ENCODE results near the gene SLC19A2. TPM values are rescaled to one million over a fixed set of nuclear protein-coding genes. Genes with fewer than 3 reads are reported as not detected.

Gene SLC19A2
- total RNA-seq, 4 donors from 2014 or later: 2.8 to 20.2 (median 14.9) TPM

DNA sequence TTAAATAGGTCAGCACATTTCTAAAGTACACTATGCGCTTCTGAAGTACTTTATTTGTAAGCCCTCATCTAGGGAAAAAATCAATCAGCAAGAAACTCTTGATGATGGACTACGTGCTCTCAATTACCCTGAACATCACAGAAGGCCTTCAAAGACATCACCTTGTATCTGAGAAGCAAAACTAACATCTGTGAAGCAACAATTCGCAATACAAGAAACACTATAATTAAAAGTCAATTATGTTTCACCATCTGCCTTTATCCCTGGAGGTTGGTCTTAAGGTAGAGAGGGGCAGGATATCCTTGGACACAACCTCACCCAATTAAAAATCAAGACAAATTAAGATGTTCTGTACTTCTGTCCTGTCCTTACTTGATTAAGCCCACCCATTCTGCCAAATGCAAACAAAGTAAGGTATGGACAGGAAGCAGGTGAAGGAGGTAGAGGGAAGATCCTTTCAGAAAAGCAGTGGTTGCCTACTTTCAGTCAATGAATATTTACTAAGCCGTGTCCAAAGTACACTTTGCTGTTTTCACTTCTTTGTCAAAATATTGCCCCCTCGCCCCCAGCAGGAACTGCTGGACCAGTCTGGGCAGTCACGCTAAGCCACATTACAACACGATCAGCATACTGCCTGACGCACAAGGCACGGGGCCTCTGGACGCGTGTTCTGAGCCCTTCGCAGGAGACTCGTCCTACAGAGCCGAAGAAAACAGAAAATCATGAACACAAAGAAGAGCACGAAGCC is 887 bp downstream of the SLC19A2 start:
- Histone ChIP-seq H3K9me3 (no peaks in the 10 kb centered on the region), H3K4me1 (peaks cover 0 to 37% (median 24%) of the 10 kb centered on the region in 4 donors), H3K27me3 (no peaks in the 10 kb centered on the region), H3K4me3 (peak overlapping the region; percentile 70 to 97 (median 90)), H3K27ac (peak overlapping the region; percentile 97 to 99 (median 98)), H3K36me3 (no peaks in the 10 kb centered on the region)
- in situ Hi-C loops (cut with MboI; ENCODE audit: low pct_ligation_motif_present in 1 of 4, low pct_unique_long_range_greater_than_20kb in 1 of 4, low sequenced_read_pairs in 3 of 4): loop anchor here in 1 of 4 donors (10.0 kb wide), 1 partner anchor 60 kb away; no protein-coding TSS in a partner anchor
- peak; percentile 57 for DNase-seq
- no peak for TF ChIP-seq POLR2AphosphoS5 (IDR thresholded peaks at IDR 0.05)
- no peak for TF ChIP-seq EP300 (IDR thresholded peaks at IDR 0.05; ENCODE audit: low read depth)
- no peak for TF ChIP-seq POLR2A (IDR thresholded peaks at IDR 0.05)
- TF ChIP-seq, protein P1, sequence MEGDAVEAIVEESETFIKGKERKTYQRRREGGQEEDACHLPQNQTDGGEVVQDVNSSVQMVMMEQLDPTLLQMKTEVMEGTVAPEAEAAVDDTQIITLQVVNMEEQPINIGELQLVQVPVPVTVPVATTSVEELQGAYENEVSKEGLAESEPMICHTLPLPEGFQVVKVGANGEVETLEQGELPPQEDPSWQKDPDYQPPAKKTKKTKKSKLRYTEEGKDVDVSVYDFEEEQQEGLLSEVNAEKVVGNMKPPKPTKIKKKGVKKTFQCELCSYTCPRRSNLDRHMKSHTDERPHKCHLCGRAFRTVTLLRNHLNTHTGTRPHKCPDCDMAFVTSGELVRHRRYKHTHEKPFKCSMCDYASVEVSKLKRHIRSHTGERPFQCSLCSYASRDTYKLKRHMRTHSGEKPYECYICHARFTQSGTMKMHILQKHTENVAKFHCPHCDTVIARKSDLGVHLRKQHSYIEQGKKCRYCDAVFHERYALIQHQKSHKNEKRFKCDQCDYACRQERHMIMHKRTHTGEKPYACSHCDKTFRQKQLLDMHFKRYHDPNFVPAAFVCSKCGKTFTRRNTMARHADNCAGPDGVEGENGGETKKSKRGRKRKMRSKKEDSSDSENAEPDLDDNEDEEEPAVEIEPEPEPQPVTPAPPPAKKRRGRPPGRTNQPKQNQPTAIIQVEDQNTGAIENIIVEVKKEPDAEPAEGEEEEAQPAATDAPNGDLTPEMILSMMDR (IDR thresholded peaks at IDR 0.05): no peak
- 11 to 23% methylated on average over 7 to 15 of the region's 15 CpGs for WGBS, 2 donors (ENCODE audit: low coverage in 1 of 2)
- intact Hi-C loops (cut with DNase I; ENCODE audit: low total_unique reads): no loop called here

DNA sequence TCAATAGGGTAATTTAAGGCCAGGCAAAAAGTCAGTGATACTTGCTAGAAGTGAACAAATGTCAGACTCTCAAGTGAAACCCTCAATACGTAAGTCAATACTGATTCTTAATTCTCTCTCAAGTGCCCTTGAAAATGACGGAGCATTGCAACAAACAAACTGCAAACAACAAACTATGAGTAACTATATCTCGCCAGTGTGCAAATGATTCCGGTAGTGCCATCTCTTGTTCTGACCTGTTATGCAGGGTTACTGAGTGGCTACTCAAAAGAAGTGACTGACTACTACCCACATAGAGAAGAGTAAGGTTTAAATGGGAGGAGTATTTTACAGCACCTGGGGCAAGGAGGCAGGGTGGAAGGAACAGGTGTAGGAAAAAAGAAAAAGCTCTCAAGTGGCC is 1.6 kb downstream of the SLC19A2 start:
- TF ChIP-seq EP300 (IDR thresholded peaks at IDR 0.05; ENCODE audit: low read depth) (no peak), POLR2A (IDR thresholded peaks at IDR 0.05) (no peak), POLR2AphosphoS5 (IDR thresholded peaks at IDR 0.05) (no peak)
- TF ChIP-seq, protein P1 (IDR thresholded peaks at IDR 0.05): no peak
- Histone ChIP-seq H3K4me1 (peaks cover 0 to 37% (median 24%) of the 10 kb centered on the region in 4 donors), H3K9me3 (no peaks in the 10 kb centered on the region), H3K4me3 (peak overlapping the region in 3 of 4 donors; percentile 70 to 97 (median 87)), H3K27ac (peak overlapping the region; percentile 97 to 99 (median 98)), H3K27me3 (no peaks in the 10 kb centered on the region), H3K36me3 (no peaks in the 10 kb centered on the region)
- intact Hi-C loops (cut with DNase I; ENCODE audit: low total_unique reads) (no loop called here), in situ Hi-C loops (cut with MboI; ENCODE audit: low pct_ligation_motif_present in 1 of 4, low pct_unique_long_range_greater_than_20kb in 1 of 4, low sequenced_read_pairs in 3 of 4) (loop anchor here in 1 of 4 donors (10.0 kb wide), 1 partner anchor 61 kb away; no protein-coding TSS in a partner anchor)
- 74 to 75% methylated on average over 4 of the region's 4 CpGs for WGBS, 2 donors (ENCODE audit: low coverage in 1 of 2)
- DNase-seq: no peak

DNA sequence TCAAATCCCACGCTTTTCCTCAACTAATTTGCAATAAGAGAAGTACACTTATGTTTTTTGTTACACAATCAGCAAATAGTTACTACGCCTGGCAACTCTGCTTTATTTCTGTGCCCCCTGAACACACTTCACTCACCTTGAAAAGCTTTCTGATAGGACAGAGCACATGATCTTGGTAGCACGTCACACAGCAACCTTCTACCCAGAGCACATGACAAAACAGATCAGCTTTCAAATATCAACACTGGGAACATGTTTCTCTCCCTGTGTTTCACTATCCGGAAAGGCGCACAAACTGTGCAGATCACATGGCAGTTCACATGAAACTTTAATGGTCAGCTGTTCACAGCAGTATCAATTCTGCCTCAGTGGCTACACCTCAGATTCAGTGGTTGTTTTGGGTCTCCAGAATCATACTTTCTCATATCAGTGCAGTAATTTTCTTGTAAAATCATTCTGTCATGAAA is 2.2 kb downstream of the SLC19A2 start:
- peak overlapping the region in 2 of 4 donors; percentile 14 to 97 for H3K4me3 ChIP-seq
- intact Hi-C loops (cut with DNase I; ENCODE audit: low total_unique reads) (no loop called here), in situ Hi-C loops (cut with MboI; ENCODE audit: low pct_ligation_motif_present in 1 of 4, low pct_unique_long_range_greater_than_20kb in 1 of 4, low sequenced_read_pairs in 3 of 4) (loop anchor here in 1 of 4 donors (10.0 kb wide), 1 partner anchor 61 kb away; no protein-coding TSS in a partner anchor)
- H3K4me1 ChIP-seq: peaks cover 0 to 37% (median 24%) of the 10 kb centered on the region in 4 donors
- H3K9me3 ChIP-seq: no peaks in the 10 kb centered on the region
- no peaks in the 10 kb centered on the region for H3K36me3 ChIP-seq
- H3K27ac ChIP-seq: peak overlapping the region; percentile 97 to 99 (median 98)
- TF ChIP-seq, protein P1 (IDR thresholded peaks at IDR 0.05): no peak
- peak; percentile 44 to 65 (median 61) for TF ChIP-seq POLR2AphosphoS5 (IDR thresholded peaks at IDR 0.05)
- DNase-seq: no peak
- no peaks in the 10 kb centered on the region for H3K27me3 ChIP-seq
- 67 to 68% methylated on average over 4 to 5 of the region's 5 CpGs for WGBS, 2 donors (ENCODE audit: low coverage in 1 of 2)

DNA sequence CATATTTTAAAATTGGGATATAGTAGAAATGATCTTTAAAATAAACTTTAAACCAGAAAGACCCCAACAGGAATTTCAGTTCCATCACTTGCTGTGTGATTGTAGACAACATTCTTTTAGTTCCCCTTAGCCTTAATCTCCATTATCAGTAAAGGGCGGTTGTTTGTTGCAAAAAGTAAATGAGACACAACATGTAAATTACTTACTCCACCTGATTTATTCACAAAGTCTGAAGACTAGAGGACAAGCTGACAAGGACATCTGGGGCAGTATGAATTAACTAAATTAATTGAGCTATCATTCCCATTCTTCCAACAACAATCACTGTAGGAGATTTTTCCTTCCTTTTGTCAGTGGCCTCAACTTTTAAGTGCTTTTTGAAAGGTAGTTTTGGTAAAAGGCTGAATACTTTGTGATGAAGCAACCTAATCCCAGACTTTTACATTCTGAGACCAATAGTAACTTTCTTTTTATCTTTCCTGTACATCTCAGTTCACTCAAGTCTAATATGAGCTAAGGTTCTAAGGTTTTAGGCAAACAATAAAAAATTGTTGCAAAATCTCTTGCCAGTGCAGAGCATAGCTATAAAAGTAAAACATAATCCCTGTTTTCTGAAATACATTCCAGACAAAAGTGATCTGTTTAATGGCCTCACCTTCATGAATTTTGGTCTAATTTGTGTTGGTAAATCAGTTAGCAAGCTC is 6.2 kb downstream of the SLC19A2 start:
- Histone ChIP-seq H3K4me3 (no peak overlapping the region), H3K36me3 (peaks cover 0 to 7% (median 1%) of the 10 kb centered on the region in 4 donors), H3K4me1 (peaks cover 0 to 18% (median 12%) of the 10 kb centered on the region in 4 donors), H3K9me3 (no peaks in the 10 kb centered on the region), H3K27ac (no peak overlapping the region), H3K27me3 (no peaks in the 10 kb centered on the region)
- 88 to 90% methylated on average over 1 of the region's 1 CpG for WGBS, 2 donors (ENCODE audit: low coverage in 1 of 2)
- intact Hi-C loops (cut with DNase I; ENCODE audit: low total_unique reads): no loop called here
- in situ Hi-C loops (cut with MboI; ENCODE audit: low pct_ligation_motif_present in 1 of 4, low pct_unique_long_range_greater_than_20kb in 1 of 4, low sequenced_read_pairs in 3 of 4): loop anchor here in 1 of 4 donors (10.0 kb wide), 1 partner anchor 65 kb away; no protein-coding TSS in a partner anchor
- TF ChIP-seq EP300 (IDR thresholded peaks at IDR 0.05; ENCODE audit: low read depth): no peak
- no peak for TF ChIP-seq POLR2AphosphoS5 (IDR thresholded peaks at IDR 0.05)
- TF ChIP-seq POLR2A (IDR thresholded peaks at IDR 0.05): no peak
- TF ChIP-seq, protein P1 (IDR thresholded peaks at IDR 0.05): no peak
- no peak for DNase-seq
